CD4-positive, alpha-beta T cell treated with Interleukin-6 at 100 ng/mL for 8 hours (primary cell): ENCODE data around the gene BOD1.
A peak's percentile ranks its signal among the peaks of the same experiment; 100 is the strongest.

Experiments used
- DNase-seq: peaks from one replicate; pipeline ENCODE4 v3.0.0-alpha.2; 2020; ENCODE audit warnings: mixed read lengths, low spot score

Gene BOD1

DNA sequence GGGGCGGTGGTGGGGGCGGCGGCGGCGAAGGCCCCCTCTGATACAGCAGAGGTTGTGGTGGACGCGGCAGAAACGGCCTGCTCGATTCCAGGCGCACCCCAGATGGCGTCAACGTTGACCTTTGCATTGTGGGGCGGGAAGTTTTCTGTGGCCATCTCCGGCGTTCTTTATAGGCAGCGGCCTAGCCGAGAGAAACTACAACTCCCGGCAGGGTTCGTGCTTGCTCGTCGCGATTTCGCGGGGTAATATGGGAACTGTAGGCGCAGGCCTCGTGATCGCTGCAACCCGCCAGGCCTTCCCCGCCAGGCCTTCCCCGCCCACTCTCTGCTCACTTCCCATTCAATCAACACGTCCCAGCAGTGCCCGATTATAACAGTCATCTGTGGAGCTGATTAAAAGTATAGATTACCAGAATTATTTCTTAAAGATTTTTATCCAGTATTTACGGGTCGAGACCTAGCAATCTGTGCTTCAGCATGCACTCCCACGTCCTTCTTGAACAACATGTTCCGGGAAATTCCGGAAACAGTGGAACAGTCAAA is at the start of gene BOD1:
Gene BOD1 (minus strand): TSS at position 74 of the 542 bp plus-strand sequence. CDS start 214 bp downstream, outside the sequence.
- DNase-seq = peak; percentile 96

GRCh38 chr5:173665326-173665725 is 48.9 kb upstream of the BOD1 start:
- DNase-seq = no peak

DNA sequence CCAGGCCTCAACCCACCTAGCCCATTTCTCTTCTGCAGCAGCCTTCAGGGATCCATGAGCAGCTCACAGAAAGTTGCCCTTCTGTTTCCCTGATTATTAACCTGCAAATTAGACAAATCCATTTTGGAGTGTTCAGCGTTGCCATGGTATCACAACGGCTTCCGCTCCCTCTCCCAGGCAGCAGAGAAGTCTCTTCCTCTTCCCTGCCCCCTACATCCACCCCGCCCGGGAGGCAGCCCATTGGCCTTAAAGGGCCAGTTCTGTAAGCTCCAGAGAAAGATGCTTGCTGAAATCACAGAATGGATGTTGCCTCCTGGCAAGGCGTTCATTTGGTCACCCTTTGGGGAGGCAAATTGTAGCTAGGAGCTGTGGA is 47.7 kb upstream of the BOD1 start:
- no peak for DNase-seq

- no peak for DNase-seq
Measured at GRCh38 chr5:173663352-173664153, 47.1 kb upstream of the BOD1 start.

DNA sequence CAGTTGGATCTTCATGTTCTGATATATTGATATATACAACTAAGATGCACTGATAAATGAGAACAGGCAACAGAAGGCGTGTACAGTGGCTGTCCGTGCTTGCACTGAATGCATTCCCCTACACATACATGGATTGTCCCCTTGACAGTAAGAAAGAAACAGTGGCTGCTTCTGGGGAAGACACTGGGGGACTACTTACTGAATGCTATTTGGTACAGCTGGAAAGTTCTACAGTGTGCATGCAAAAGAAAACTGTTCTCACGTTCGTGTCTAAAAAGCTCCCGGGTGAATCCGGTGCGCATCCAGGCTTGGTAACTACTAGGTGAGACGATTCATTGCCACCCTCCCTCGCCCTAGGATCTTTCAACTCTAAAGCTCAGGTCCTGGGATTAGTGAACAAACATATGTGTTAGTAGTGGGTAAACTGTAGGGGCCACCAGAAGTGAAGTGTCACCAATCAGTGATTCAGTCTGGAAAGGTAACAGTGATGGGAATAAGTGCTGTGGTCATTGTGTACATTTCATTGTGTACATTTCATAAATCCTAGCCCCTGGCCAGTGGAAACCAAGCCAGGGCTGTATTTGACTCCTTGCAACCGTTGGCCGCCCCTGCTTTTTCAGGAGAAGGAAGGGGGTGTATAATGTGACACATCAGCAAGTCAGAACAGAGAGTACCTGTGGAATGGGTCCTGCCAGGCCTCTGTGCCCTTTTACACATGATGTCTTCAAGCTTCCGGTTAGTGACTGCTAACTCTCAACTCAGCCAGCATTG is 46.3 kb upstream of the BOD1 start:
- DNase-seq = no peak

- DNase-seq = no peak
Measured at GRCh38 chr5:173660481-173661280, 44.2 kb upstream of the BOD1 start.

- no peak for DNase-seq
Measured at GRCh38 chr5:173659423-173659822, 43.0 kb upstream of the BOD1 start.

- DNase-seq = no peak
Measured at GRCh38 chr5:173657741-173658356, 41.4 kb upstream of the BOD1 start.

GRCh38 chr5:173655196-173655797 is 38.8 kb upstream of the BOD1 start:
- no peak for DNase-seq

GRCh38 chr5:173653822-173654523 is 37.5 kb upstream of the BOD1 start:
- DNase-seq = no peak

GRCh38 chr5:173648308-173648866 is 31.9 kb upstream of the BOD1 start:
- DNase-seq = no peak

DNA sequence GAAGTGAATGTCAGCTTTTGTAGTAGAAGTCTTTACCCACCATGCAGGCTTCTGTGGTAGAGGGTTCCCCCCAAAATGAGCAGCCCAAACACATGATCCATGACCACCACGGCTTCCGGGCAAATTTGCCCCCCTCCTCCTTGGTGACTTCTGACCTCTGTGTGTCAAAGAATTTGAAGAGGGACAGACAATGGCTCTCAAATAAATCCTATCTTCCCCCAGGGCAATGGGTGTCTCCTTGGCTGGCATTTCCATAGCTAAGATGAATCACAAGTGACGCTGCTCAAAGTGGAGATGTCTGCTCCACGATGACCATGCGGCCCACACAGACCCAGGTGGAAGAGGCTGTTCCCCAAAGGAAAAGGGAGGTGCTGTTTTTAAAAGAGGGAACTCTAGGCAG is 30.2 kb upstream of the BOD1 start:
- no peak for DNase-seq

- DNase-seq = no peak
Measured at GRCh38 chr5:173645890-173646574, 29.6 kb upstream of the BOD1 start.

DNA sequence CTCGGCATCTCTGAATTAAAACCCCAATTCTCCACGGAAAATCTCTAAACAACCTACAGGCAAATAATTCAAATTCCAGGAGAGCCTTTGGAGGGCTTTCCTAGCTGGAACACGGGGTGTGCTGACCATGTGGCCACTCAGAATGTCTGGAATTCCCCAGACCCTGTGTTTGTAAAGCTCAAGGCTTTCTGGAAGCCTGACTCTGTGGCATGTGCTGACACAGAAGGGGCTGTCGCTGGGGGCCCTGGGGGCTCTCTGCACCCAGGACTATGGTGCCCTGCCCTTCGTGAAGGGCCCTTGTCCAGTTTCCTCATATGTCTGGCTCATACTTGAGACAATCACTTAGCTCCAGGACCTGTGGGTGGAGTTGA is 29.0 kb upstream of the BOD1 start:
- no peak for DNase-seq

DNA sequence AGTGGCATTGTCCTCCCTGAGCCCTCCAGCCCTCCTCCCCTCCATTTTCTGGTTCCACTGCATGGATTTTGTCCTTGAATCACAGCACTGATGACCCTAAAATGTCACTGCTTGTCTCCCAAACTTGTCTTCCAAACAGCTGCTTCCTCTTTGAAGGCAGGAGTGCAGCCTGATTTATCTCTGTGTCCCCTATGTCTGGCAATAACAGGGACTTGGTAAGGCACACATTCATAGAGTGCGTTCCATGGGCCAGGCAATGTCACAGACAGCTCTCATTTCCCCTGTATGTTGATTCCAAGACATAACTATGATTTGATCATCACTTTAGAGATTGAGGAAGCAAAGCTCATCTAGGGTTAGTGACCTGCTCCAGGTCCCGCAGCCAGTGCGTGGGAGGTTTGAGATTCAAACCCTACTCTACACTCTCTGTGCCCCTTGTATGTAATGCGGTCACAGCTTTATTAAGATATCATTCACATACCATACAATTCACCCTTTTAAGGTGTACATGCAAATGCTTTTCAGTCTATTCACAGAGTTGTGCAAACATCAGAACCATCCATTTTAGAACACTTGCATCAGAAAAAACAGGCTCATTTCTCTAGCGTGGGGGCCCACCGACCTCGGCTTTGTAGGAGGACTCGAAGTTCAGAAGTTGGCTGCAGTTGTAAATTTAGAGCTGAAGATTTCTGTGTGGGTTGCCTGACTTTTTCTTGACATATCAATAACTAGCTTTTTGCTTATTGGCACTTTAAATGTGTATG is 28.4 kb upstream of the BOD1 start:
- DNase-seq = no peak

- DNase-seq = no peak
Measured at GRCh38 chr5:173643964-173644363, 27.5 kb upstream of the BOD1 start.

GRCh38 chr5:173642895-173643481 is 26.5 kb upstream of the BOD1 start:
- no peak for DNase-seq

DNA sequence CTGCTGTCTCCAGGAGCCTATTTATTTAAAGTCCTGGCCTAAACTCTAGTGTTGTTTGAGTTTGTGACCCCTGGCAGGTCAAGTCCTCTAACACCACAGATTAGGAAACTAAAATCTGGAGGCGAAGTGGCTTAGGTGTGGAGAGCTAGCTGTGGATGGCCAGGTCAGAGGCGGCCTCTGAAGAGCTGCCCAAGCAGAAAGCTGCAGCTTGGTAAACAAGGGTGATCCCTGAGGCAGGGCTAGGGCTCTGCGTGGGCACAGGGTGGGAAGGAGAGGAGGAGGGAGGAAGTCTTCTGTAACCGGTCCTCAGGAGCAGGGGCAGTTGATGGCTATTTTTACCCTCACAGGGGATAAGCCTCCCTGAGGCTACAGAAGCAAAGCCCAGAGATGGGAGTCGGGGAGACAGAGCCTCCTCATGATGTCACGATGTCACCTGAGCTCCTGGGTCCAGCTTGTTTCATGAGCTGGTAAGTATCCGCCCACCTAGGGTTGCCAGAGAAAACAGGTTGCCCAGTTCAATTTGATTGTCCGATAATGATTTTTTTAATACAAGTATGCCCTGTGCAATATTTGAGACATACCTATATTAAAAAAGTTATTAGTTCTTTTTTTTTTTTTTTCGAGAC is 25.9 kb upstream of the BOD1 start:
- DNase-seq = no peak
